GM12892 (cell line): Measurements from ENCODE around the gene TRPM2.

Source experiments
- DNase-seq: peaks from one replicate; pipeline ENCODE4 v3.0.0; 2011; ENCODE audit not compliant: insufficient read length
- FAIRE-seq: peaks from 2 replicates; lab custom pipeline; 2011; peaks lifted over from hg19 to GRCh38; lab: Jason Lieb, UNC
- POLR2A ChIP-seq: IDR thresholded peaks from 2 replicates; pipeline ENCODE4 v1.6.1; 2011; ENCODE audit warnings: low read depth, low read length, control low read depth
- POLR2AphosphoS5 ChIP-seq: IDR thresholded peaks from 2 replicates; pipeline ENCODE4 v1.6.1; 2011; ENCODE audit warnings: low read depth, low read length, control low read depth
- TAF1 ChIP-seq: IDR thresholded peaks from 2 replicates; pipeline ENCODE4 v1.6.1; 2011; ENCODE audit warnings: low read depth, mild to moderate bottlenecking, control low read depth, low read length, borderline replicate concordance

Gene TRPM2

DNA sequence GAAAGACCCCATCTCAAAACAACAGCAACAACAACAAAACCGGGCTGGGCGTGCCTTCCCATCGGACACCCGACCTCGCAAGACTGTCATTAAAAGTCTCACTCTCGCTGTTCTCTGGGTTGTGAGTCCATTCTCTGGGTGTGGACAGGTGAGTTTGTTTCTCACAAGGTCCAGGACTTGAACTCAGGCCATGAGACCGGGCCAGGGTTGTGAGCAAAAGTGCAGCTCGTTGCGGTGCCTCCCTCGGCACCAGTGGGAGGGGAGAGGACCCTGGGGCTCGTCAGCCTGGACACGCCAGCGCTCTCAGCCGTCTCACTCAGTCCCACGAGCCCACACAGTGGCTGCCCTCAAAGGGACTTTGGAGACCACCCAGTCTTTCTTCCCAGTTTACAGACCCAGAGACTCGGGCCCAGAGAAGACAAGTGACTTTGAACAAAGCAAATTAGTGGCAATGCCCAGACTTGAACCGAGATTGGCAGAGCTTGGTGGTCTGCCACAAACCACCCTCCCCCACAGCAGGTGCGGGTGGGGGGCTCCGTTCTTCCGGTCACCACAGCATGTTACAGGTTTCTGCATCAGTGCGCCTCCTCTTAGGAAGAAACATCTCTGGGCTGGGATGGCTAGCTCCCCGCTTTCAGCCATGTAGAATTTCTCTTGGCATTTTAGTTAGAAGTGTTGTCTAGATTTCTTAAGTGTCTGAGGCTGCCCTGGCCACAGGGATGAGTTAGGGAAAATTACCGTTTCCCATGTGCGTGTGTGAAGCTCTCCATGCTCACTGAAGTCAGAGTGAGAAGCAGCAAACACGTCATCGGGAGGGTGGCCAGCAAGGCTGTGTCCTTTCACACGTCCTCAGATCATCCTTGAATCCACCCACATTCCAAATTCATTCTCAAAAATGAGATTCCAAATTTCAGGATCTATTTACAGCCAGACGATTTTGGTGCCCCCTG, 130.1 kb downstream of the TRPM2 start:
- TF ChIP-seq POLR2AphosphoS5 (no peak), TAF1 (no peak), POLR2A (no peak)
- FAIRE-seq, result no peak
- no peak for DNase-seq

DNA sequence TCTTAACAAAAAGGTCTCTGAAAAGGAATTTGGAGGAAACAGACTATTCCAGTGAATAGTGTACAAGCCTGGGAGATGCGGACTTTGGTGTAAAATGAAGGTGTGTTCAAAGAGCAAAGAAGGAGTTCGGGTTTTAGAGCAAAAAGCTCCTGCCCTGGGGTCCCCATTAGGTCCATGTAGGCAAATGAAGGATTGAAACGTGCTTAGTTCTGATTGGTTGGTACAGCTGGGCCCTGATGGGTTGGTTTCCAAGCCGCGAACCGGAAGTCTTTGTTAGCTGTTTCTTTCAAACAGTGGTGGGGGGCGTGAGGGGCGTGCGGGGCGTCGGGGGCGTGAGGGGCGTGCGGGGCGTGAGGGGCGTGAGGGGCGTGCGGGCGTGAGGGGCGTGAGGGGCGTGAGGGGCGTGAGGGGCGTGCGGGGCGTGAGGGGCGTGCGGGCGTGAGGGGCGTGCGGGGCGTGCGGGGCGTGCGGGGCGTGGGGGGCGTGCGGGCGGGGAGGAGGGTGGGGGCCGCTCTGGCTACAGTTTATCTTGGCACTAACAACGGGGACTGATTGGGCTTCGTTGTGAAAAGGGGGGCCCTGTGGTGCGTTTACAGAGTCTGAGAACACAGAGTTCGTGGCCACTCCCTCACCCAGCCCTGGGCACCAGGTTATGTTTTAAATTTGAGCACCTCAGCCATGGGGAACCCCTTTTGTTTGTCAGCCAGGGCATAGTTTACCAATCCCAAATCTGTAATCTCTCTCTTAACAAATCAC, 131.3 kb downstream of the TRPM2 start:
- no peak for TF ChIP-seq POLR2A
- no peak for TF ChIP-seq TAF1
- TF ChIP-seq POLR2AphosphoS5, result no peak
- DNase-seq (no peak), FAIRE-seq (no peak)

DNA sequence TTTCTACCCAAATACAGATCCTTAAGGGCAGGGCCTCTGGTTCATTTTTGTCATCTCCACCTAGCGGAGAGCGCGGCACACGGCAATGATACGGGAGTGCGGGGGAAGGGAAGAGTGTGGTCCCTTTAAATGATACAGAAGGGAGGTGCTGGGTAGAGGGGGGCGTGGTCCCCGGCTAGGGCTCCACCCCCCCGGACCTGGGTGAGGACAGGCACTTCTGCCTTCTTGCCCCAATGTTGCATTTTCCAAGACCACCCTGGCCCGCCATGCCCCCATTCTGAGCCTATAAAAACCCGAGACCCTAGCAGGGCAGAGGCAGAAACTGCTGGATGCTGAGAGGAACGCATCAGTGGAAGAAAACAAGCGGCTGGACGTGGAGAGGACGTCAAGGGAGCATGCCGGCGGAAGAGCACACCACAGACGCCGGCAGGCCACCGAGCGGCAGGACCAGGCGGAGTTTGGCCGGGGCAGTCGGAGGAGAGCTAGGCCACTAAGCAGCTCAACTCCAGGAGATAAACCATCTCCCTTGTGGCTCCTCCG, 131.9 kb downstream of the TRPM2 start:
- no peak for TF ChIP-seq TAF1
- TF ChIP-seq POLR2AphosphoS5, result no peak
- TF ChIP-seq POLR2A, result no peak
- DNase-seq (no peak), FAIRE-seq (no peak)

DNA sequence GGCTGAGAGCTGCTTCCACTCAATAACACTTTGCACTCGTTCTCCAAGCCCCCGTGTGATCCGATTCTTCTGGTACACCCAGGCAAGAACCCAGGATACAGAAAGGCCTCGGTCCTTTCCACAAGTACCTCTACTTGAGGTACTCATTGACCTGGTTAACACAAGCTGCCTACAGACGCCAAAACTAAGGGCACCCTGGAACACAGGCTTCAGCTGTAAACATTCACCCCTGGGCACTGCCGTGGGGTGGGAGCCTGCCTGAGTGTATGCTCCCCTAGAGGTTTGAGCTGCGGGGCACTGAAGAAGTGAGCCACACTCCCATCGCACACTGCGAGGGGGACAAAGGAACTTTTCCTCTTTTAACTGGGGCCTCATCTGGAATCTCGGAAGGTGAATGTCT, 132.4 kb downstream of the TRPM2 start:
- DNase-seq (no peak), FAIRE-seq (no peak)

DNA sequence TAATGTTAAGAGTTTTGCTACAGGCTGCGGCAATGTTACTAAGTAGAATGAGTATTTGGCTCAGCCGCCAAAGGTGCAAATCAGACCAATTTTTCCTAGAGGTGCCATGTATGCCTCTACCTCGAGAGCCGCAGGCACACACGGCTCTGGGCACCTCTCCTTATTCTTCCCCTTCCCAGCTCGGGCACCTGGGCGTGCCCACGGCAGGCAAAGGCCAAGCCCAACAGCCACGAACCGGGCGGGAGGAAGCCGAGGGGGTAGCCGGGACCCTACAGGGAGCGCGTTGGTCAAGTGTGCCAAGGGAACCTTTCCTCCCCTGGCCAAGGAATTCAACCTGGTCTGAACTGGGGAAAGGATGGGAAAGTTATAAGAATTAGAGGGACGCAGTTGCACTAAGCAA, 132.9 kb downstream of the TRPM2 start:
- DNase-seq (no peak), FAIRE-seq (no peak)
- TF ChIP-seq POLR2A, result no peak
- no peak for TF ChIP-seq TAF1
- TF ChIP-seq POLR2AphosphoS5, result no peak

More for the DNA sequence above, 132.4 kb downstream of the TRPM2 start:
- TF ChIP-seq POLR2A (no peak), TAF1 (no peak), POLR2AphosphoS5 (no peak)

DNA sequence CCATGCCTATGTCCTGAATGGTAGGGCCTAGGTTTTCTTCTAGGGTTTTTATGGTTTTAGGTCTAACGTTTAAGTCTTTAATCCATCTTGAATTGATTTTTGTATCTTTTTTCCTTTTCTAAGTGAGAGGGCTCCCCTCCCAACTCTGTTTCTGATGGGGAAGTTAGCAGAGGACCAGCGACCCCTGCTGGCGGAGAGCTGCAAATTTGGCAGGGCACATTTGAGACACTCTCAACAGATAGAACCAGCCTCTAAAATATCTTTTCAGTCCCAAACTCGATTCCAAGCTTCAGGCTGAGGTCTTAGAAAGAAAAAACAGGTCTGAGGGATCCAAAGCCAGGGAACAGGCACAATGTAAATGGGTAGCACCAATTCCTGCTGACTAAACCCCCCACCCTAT, 134.4 kb downstream of the TRPM2 start:
- no peak for FAIRE-seq

DNA sequence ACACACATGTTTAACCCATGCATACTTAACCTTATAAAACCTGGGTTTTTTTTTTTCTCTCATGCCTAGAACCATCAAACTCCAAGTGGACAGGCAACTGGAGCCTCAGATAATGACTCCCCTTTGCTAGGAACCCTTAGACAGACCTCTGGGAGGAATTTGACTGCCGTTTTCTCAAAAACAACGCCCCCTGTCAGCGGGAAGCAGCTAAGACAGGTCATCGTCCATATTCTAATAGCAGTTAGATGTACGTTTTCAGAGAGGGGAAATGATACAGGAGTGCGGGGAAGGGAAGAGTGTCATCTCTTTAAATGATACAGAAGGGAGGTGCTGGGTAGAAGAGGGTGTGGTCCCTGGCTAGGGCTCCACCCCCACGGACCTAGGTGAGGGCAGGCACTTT, 136.5 kb downstream of the TRPM2 start:
- no peak for TF ChIP-seq POLR2A
- no peak for TF ChIP-seq TAF1
- no peak for TF ChIP-seq POLR2AphosphoS5
- FAIRE-seq (no peak), DNase-seq (no peak)

More for the DNA sequence above, 134.4 kb downstream of the TRPM2 start:
- no peak for DNase-seq
- no peak for TF ChIP-seq POLR2AphosphoS5
- no peak for TF ChIP-seq TAF1
- TF ChIP-seq POLR2A, result no peak

DNA sequence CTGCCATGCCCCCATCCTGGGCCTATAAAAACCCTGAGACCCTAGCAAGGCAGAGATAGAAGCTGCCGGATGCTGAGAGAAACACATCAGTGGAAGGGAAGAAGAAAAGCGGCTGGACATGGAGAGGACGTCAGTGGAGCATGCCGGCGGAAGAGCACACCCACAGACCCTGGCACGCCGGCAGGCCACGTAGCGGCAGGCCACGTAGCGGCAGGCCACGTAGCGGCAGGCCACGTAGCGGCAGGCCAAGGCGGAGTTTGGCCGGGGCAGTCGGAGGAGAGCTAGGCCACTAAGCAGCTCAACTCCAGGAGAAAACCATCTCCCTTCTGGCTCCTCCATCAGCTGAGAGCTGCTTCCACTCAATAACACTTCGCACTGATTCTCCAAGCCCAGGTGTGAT, 137.0 kb downstream of the TRPM2 start:
- no peak for TF ChIP-seq TAF1
- TF ChIP-seq POLR2AphosphoS5, result no peak
- no peak for TF ChIP-seq POLR2A
- no peak for DNase-seq
- FAIRE-seq, result no peak

DNA sequence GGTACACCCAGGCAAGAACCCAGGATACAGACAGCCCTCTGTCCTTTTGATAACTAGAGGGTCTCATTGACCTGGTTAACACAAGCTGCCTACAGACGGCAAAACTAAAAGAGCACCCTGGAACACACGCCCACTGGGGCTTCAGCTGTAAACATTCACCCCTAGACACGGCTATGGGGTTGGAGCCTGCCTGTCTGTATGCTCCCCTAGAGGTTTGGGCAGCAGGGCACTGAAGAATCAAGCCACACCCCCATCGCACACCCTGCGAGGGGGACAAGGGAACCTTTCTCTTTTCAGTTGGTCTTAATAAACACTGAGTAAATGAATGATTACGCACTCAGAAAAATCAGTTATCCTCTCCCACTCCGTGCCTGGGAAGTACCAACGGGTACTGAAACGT, 137.4 kb downstream of the TRPM2 start:
- DNase-seq (no peak), FAIRE-seq (no peak)
- TF ChIP-seq TAF1 (no peak), POLR2A (no peak), POLR2AphosphoS5 (no peak)
